H1 (cell line): ENCODE results near the gene PPP1R14C.

Experiments used
- FOSL1 ChIP-seq: IDR thresholded peaks from 2 replicates; pipeline ENCODE4 v1.6.1; 2011; ENCODE audit warnings: mild to moderate bottlenecking, low read depth, low read length, moderate library complexity; ENCODE audit not compliant: insufficient read depth
- GABPA ChIP-seq: IDR thresholded peaks from 2 replicates; pipeline ENCODE4 v1.6.1; 2011; ENCODE audit warnings: mild to moderate bottlenecking, low read length, moderate library complexity, borderline replicate concordance; ENCODE audit not compliant: insufficient read depth
- HDAC2 ChIP-seq, 2 experiments: fragments of 300-600 bp in 1 of 2; sonication (generic) in 1 of 2; IDR thresholded peaks; 2 replicates each; pipeline ENCODE4 v1.6.1; 2011 to 2012; ENCODE audit warnings: low read depth in 2 of 2, low read length in 2 of 2, mild to moderate bottlenecking in 2 of 2, moderate library complexity in 2 of 2, borderline replicate concordance in 1 of 2, inconsistent platforms in 1 of 2
- JUN ChIP-seq: IDR thresholded peaks from 2 replicates; pipeline ENCODE4 v1.6.1; 2011; ENCODE audit warnings: low read depth, mild to moderate bottlenecking, improper control_type of control experiment, low read length
- TAF1 ChIP-seq: IDR thresholded peaks from 2 replicates; pipeline ENCODE4 v1.6.1; 2011; ENCODE audit warnings: mild to moderate bottlenecking, low read depth, low read length
- TF ChIP-seq, protein P1 (sequence below), 3 experiments: IDR thresholded peaks; 1 replicate in 2 of 3; 2 replicates in 1 of 3; pipeline versions ENCODE4 v1.5.1 to v1.6.1; 2011; ENCODE audit warnings: low read length in 3 of 3, mild to moderate bottlenecking in 3 of 3, inconsistent platforms in 2 of 3, low read depth in 1 of 3, moderate library complexity in 1 of 3; ENCODE audit not compliant: insufficient read depth in 1 of 3; ENCODE audit errors: control extremely low read depth in 1 of 3

DNA sequence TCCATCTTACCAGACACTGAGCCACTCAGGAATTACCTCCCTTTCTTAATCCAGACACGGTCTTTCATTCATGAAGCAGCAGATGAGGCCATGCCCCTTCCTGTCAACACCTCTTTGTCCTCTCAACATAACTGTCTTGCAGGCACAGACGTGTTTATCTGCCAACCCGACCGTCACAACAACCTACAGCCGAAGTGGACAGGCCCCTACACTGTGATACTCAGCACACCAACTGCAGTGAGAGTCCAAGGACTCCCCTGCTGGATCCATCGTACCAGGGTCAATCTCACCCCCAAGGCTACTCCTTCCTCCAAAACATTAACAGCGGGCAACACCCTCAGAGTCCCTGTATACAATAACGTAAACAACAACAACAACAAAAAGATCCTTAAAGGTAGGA lies 43.3 kb upstream of the PPP1R14C start:
- TF ChIP-seq TAF1: no peak
- TF ChIP-seq, protein P1, sequence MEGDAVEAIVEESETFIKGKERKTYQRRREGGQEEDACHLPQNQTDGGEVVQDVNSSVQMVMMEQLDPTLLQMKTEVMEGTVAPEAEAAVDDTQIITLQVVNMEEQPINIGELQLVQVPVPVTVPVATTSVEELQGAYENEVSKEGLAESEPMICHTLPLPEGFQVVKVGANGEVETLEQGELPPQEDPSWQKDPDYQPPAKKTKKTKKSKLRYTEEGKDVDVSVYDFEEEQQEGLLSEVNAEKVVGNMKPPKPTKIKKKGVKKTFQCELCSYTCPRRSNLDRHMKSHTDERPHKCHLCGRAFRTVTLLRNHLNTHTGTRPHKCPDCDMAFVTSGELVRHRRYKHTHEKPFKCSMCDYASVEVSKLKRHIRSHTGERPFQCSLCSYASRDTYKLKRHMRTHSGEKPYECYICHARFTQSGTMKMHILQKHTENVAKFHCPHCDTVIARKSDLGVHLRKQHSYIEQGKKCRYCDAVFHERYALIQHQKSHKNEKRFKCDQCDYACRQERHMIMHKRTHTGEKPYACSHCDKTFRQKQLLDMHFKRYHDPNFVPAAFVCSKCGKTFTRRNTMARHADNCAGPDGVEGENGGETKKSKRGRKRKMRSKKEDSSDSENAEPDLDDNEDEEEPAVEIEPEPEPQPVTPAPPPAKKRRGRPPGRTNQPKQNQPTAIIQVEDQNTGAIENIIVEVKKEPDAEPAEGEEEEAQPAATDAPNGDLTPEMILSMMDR (IDR thresholded peaks at IDR 0.05; ENCODE audit: control extremely low read depth in 1 of 3, insufficient read depth in 1 of 3, low read depth in 1 of 3, low read length in 3 of 3): no peak
- no peak for TF ChIP-seq GABPA
- no peak for TF ChIP-seq JUN
- no peak for TF ChIP-seq HDAC2 (IDR thresholded peaks at IDR 0.05; ENCODE audit: borderline replicate concordance in 1 of 2, low read depth in 2 of 2, low read length in 2 of 2)
- no peak for TF ChIP-seq FOSL1
